Skin epidermis (tissue), 12 donors: ENCODE measurements around the gene PLP1.
"Not testable (repeated sequence)": the region's sequence is repeated elsewhere in the genome, so short reads cannot be mapped to it uniquely, and the experiment has no call there.

Experiments used
- H3K27ac ChIP-seq, 21 experiments: fragments of 200-600 bp; sonication (generic) in 11 of 21; one replicate each; pipeline ENCODE4 v1.5.0; 2020; ENCODE audit warnings: mild to moderate bottlenecking in 3 of 21, inconsistent platforms in 2 of 21, moderate library complexity in 2 of 21
- H3K4me3 ChIP-seq, 7 experiments: fragments of 200-600 bp; sonication (generic) in 2 of 7; one replicate each; pipeline ENCODE4 v1.5.0; 2020; ENCODE audit warnings: inconsistent platforms in 2 of 7, mild to moderate bottlenecking in 2 of 7, moderate library complexity in 1 of 7

Gene PLP1

GRCh38 chrX:103779141-103779789 is 2.6 kb downstream of the PLP1 start:
- no peak overlapping the region for H3K27ac ChIP-seq
- no peak overlapping the region for H3K4me3 ChIP-seq

GRCh38 chrX:103780336-103781061 is 3.9 kb downstream of the PLP1 start:
- H3K4me3 ChIP-seq = no peak overlapping the region
- no peak overlapping the region for H3K27ac ChIP-seq

GRCh38 chrX:103781062-103781402 is 4.4 kb downstream of the PLP1 start:
- no peak overlapping the region for H3K27ac ChIP-seq
- H3K4me3 ChIP-seq = no peak overlapping the region

- no peak overlapping the region for H3K27ac ChIP-seq
- no peak overlapping the region for H3K4me3 ChIP-seq
Measured at GRCh38 chrX:103781706-103782105, 5.1 kb downstream of the PLP1 start.

GRCh38 chrX:103782640-103783039 is 6.0 kb downstream of the PLP1 start:
- H3K4me3 ChIP-seq = no peak overlapping the region
- H3K27ac ChIP-seq = no peak overlapping the region

- H3K27ac ChIP-seq = peak overlapping the region in 1 of 21 experiments; percentile 1
- H3K4me3 ChIP-seq = no peak overlapping the region
Measured at GRCh38 chrX:103783196-103783595, 6.6 kb downstream of the PLP1 start.

GRCh38 chrX:103783971-103784370 is 7.3 kb downstream of the PLP1 start:
- H3K27ac ChIP-seq = no peak overlapping the region

GRCh38 chrX:103789004-103789403 is 12.4 kb downstream of the PLP1 start:
- H3K27ac ChIP-seq = no peak overlapping the region
- no peak overlapping the region for H3K4me3 ChIP-seq

More at GRCh38 chrX:103783971-103784370, 7.3 kb downstream of the PLP1 start:
- no peak overlapping the region for H3K4me3 ChIP-seq

GRCh38 chrX:103791228-103791627 is 14.6 kb downstream of the PLP1 start:
- Histone ChIP-seq H3K4me3 (no peak overlapping the region), H3K27ac (no peak overlapping the region)

GRCh38 chrX:103791826-103792485 is 15.3 kb downstream of the PLP1 start:
- H3K27ac ChIP-seq = no peak overlapping the region
- no peak overlapping the region for H3K4me3 ChIP-seq

GRCh38 chrX:103792916-103793544 is 16.4 kb downstream of the PLP1 start:
- Histone ChIP-seq H3K4me3 (no peak overlapping the region), H3K27ac (no peak overlapping the region)

GRCh38 chrX:103793545-103793940 is 16.9 kb downstream of the PLP1 start:
- H3K27ac ChIP-seq = peak overlapping the region in 1 of 21 experiments; percentile 11
- no peak overlapping the region for H3K4me3 ChIP-seq

GRCh38 chrX:103794119-103794518 is 17.5 kb downstream of the PLP1 start:
- Histone ChIP-seq H3K4me3 (no peak overlapping the region), H3K27ac (peak overlapping the region in 1 of 21 experiments; percentile 11)

- no peak overlapping the region for H3K4me3 ChIP-seq
- no peak overlapping the region for H3K27ac ChIP-seq
Measured at GRCh38 chrX:103797691-103798090, 21.1 kb downstream of the PLP1 start.

- H3K27ac ChIP-seq = no peak overlapping the region
Measured at GRCh38 chrX:103800318-103800717, 23.7 kb downstream of the PLP1 start.

GRCh38 chrX:103805860-103806259 is 29.2 kb downstream of the PLP1 start:
- no peak overlapping the region for H3K27ac ChIP-seq
- no peak overlapping the region for H3K4me3 ChIP-seq

More at GRCh38 chrX:103800318-103800717, 23.7 kb downstream of the PLP1 start:
- no peak overlapping the region for H3K4me3 ChIP-seq

GRCh38 chrX:103806862-103807474 is 30.3 kb downstream of the PLP1 start:
- no peak overlapping the region for H3K27ac ChIP-seq
- no peak overlapping the region for H3K4me3 ChIP-seq

- H3K27ac ChIP-seq = no peak overlapping the region
Measured at GRCh38 chrX:103811858-103812257, 35.2 kb downstream of the PLP1 start.

GRCh38 chrX:103817101-103817500 is 40.5 kb downstream of the PLP1 start:
- not testable (repeated sequence) for H3K27ac ChIP-seq, H3K4me3 ChIP-seq

More at GRCh38 chrX:103811858-103812257, 35.2 kb downstream of the PLP1 start:
- no peak overlapping the region for H3K4me3 ChIP-seq

- no peak overlapping the region for H3K27ac ChIP-seq
- H3K4me3 ChIP-seq = no peak overlapping the region
Measured at GRCh38 chrX:103817502-103817901, 40.9 kb downstream of the PLP1 start.
